Measurements from ENCODE around the gene YTHDC2.

GRCh38 chr5:113531481-113532159, 18.1 kb downstream of the YTHDC2 start:
- TF ChIP-seq POLR2A (IDR thresholded peaks at IDR 0.05; ENCODE audit: low read depth, low read length) (no peak), POLR2AphosphoS5 (IDR thresholded peaks at IDR 0.05; ENCODE audit: low read depth, low read length) (no peak), TAF1 (IDR thresholded peaks at IDR 0.05; ENCODE audit: low read depth, low read length) (no peak), PAX5 (IDR thresholded peaks at IDR 0.05; ENCODE audit: insufficient read depth, low read length, severe bottlenecking) (no peak), SPI1 (IDR thresholded peaks at IDR 0.05; ENCODE audit: low read depth, low read length) (no peak)

Measured in GM12891 (cell line).